ENCODE measurements around the gene PAGR1.
"Not testable (repeated sequence)": the region's sequence is repeated elsewhere in the genome, so short reads cannot be mapped to it uniquely, and the experiment has no call there.

The PAGR1 gene

DNA sequence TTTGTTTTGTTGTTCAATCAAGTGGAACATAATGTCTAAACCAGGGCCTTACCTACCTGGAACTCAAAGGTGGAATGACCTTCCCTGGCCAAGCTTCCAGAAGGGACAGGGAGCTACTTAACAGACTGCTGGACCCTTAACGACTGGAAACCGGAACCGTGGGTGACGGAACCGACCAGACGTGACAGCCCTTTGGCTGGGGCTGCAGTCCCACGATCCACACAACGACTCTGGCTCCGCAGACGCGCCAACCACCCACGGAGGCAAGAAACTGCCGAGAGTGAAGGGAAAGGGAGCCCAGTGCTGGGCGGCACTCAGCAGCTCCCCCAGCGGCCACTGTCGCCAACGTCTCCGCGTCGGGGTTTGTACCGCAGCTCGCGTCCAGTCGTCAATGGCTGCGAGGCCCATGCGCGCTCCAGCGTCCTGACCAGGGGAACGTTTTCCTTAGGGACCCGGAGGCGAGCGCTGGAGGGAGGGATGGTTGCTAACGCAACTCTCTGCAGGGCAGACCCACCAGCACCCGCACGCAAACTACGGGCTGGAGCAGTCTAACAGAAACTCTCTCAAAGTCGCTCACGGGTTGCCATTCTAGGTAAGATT is 31.0 kb upstream of the PAGR1 start:
- TF ChIP-seq, protein P1, sequence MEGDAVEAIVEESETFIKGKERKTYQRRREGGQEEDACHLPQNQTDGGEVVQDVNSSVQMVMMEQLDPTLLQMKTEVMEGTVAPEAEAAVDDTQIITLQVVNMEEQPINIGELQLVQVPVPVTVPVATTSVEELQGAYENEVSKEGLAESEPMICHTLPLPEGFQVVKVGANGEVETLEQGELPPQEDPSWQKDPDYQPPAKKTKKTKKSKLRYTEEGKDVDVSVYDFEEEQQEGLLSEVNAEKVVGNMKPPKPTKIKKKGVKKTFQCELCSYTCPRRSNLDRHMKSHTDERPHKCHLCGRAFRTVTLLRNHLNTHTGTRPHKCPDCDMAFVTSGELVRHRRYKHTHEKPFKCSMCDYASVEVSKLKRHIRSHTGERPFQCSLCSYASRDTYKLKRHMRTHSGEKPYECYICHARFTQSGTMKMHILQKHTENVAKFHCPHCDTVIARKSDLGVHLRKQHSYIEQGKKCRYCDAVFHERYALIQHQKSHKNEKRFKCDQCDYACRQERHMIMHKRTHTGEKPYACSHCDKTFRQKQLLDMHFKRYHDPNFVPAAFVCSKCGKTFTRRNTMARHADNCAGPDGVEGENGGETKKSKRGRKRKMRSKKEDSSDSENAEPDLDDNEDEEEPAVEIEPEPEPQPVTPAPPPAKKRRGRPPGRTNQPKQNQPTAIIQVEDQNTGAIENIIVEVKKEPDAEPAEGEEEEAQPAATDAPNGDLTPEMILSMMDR (IDR thresholded peaks at IDR 0.05; ENCODE audit: low read depth, low read length): no peak
- Histone ChIP-seq H3K4me3 (ENCODE audit: low read depth, low read length) (no peak overlapping the region), H3K36me3 (no peaks in the 10 kb centered on the region), H3K9me3 (no peaks in the 10 kb centered on the region), H3K27me3 (no peaks in the 10 kb centered on the region), H3K4me1 (no peaks in the 10 kb centered on the region)
- DNase-seq: no peak

DNA sequence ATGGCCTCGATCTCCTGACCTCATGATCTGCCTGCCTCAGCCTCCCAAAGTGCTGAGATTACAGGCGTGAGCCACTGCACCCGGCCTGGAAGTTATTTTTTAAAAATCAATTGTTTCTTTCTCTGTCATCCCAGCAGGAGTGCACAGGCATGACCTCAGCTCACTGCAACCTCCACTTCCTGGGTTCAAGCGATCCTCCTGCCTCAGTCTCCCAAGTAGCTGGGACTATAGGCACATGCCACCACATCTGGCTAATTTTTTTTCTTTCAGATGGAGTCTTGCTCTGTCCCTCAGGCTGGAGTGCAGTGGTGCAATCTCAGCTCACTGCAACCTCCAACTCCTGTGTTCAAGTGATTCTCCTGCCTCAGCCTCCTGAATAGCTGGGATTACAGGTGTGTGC is 28.8 kb upstream of the PAGR1 start:
- not testable (repeated sequence) for H3K4me3 ChIP-seq (ENCODE audit: low read depth, low read length); H3K27me3 ChIP-seq; DNase-seq; H3K36me3 ChIP-seq; H3K9me3 ChIP-seq; H3K4me1 ChIP-seq

DNA sequence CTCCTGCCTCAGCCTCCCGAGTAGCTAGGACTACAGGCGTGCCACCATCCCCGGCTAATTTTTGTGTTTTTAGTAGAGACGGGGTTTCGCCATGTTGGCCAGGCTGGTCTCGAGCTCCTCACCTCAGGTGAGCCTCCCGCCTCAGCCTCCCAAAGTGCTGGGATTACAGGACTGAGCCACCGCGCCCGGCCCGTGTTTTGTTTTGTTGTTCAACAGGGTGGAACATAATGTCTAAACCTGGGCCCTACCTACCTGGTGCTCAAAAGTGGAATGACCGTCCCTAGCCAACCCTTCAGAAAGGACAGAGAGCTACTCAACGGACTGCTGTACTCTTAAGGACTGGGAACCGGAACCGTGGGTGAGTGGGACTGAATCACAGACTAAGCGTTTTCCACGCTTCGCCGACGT is 26.2 kb upstream of the PAGR1 start:
- no peaks in the 10 kb centered on the region for H3K9me3 ChIP-seq
- H3K27me3 ChIP-seq: no peaks in the 10 kb centered on the region
- peak overlapping the region; percentile 76 for H3K4me3 ChIP-seq (ENCODE audit: low read depth, low read length)
- H3K4me1 ChIP-seq: no peaks in the 10 kb centered on the region; the same call in 1 of the 2 replicates
- DNase-seq: no peak
- H3K36me3 ChIP-seq: peaks cover 19% of the 10 kb centered on the region
- TF ChIP-seq, protein P1 (IDR thresholded peaks at IDR 0.05; ENCODE audit: low read depth, low read length): no peak

DNA sequence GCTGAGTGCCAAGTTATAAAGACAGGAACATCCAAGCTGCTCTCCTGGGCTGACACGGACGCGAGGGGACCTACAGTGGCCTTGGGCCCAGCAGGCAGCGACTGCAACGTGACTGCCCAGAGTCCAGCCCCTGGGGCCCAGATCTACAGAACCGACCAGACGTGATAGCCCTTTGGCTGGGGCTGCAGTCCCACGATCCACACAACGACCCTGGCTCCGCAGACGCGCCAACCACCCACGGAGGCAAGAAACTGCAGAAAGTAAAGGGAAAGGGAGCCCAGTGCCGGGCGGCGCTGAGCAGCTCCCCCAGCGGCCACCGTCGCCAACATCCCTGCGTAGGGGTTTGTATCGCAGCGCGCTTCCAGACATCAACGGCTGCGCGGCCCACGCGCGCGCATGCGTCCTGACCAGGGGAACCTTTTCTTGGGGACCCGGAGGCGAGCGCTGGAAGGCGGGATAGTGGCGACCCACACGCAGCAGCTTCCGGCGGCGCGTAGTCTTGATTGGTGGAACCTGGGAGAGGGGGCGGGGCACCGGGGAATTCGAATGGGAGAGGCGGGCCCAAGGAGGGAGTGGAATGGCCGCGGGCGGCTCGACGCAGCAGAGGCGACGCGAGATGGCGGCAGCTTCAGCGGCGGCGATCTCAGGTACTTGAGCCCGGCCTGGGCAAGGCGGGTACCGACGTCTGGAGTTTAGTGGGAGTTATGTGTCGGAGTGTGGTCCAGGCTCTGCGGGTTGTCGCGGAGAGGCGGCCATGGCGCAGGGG is 25.6 kb upstream of the PAGR1 start, which contains the start of gene KIF22:
Gene KIF22 (plus strand): TSS at position 569 of the 766 bp plus-strand sequence. CDS start 9 bp downstream, at position 578.
- TF ChIP-seq, protein P1 (IDR thresholded peaks at IDR 0.05; ENCODE audit: low read depth, low read length): peak; percentile 69
- Histone ChIP-seq H3K9me3 (no peaks in the 10 kb centered on the region), H3K4me1 (no peaks in the 10 kb centered on the region; the same call in 1 of the 2 replicates), H3K4me3 (ENCODE audit: low read depth, low read length) (peak within 1 kb of the TSS; percentile 100), H3K27me3 (no peaks in the 10 kb centered on the region), H3K36me3 (peaks cover 20% of the 10 kb centered on the region)
- DNase-seq: peak; percentile 100

DNA sequence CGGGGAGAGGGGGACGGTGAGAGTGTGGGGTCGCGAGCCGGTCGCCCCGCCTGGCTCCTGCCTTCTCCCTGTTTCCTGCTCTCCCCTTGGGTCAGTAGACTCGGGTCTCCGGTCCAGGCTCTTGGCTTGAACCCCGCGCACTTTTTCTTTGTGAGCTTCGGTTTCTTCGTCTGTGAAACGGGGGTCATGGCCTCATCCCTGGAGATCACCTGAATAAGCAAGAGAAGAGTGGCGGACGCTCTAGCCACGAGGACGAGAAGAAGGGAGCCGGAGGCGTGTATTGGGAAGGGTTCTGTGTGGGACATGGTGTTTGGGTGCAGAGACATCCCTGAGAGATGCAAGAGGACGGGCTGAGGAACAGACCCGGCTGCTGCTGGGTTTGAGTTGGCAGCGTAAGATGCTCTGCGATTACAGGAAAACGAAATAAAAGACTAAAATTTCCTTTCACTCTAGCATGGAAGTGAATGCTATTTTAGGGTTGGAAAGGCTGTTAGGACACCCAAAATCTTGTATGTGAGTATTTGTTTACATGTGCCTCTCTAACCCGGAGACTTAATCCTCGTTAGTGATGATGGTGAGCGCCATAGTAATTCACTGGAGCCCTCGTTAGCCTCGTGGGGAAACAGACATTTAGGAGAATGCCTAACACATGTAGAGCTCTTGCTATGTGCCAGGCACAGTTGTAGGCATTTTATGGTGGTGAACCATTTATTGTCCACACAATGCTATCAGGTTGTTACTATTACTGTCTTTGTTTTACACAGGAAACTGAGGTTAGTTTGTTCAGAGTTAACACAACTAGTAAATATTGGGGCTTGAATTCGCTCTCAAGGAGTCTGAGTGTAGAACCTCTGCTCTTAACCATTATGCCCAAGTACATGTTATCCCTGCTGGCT is 24.8 kb upstream of the PAGR1 start:
- Histone ChIP-seq H3K9me3 (no peaks in the 10 kb centered on the region), H3K4me1 (no peaks in the 10 kb centered on the region; the same call in 1 of the 2 replicates), H3K4me3 (ENCODE audit: low read depth, low read length) (peak overlapping the region; percentile 100), H3K36me3 (peaks cover 25% of the 10 kb centered on the region), H3K27me3 (no peaks in the 10 kb centered on the region)
- DNase-seq: no peak
- TF ChIP-seq, protein P1 (IDR thresholded peaks at IDR 0.05; ENCODE audit: low read depth, low read length): no peak
